IPS-18c (cell line): ENCODE measurements around the gene PTTG1IP.
"Not testable (repeated sequence)": the region's sequence is repeated elsewhere in the genome, so short reads cannot be mapped to it uniquely, and the experiment has no call there.

ENCODE experiments used
- H3K4me3 ChIP-seq: 2 replicates; pipeline ENCODE4 v1.7.0; 2013; ENCODE audit warnings: low read depth, mild to moderate bottlenecking, low read length, moderate library complexity; ENCODE audit not compliant: insufficient read depth
- H3K9me3 ChIP-seq: one replicate; pipeline ENCODE4 v1.6.1; 2013; ENCODE audit warnings: mild to moderate bottlenecking, low read length, moderate library complexity; ENCODE audit not compliant: control insufficient read depth, insufficient read depth

PTTG1IP gene

GRCh38 chr21:44890338-44890931 is 16.9 kb upstream of the PTTG1IP start:
- Histone ChIP-seq H3K4me3 (no peak overlapping the region), H3K9me3 (no peaks in the 10 kb centered on the region)

GRCh38 chr21:44889625-44890337 is 16.3 kb upstream of the PTTG1IP start:
- H3K4me3 ChIP-seq = no peak overlapping the region
- no peaks in the 10 kb centered on the region for H3K9me3 ChIP-seq

GRCh38 chr21:44888581-44889550 is 15.4 kb upstream of the PTTG1IP start:
- Histone ChIP-seq H3K9me3 (no peaks in the 10 kb centered on the region), H3K4me3 (no peak overlapping the region)

- Histone ChIP-seq H3K4me3 (no peak overlapping the region), H3K9me3 (no peaks in the 10 kb centered on the region)
These were observed 14.5 kb upstream of the PTTG1IP start for GRCh38 chr21:44887807-44888580.

GRCh38 chr21:44887126-44887806 is 13.8 kb upstream of the PTTG1IP start:
- H3K4me3 ChIP-seq = no peak overlapping the region

GRCh38 chr21:44886113-44887075 is 12.9 kb upstream of the PTTG1IP start:
- Histone ChIP-seq H3K4me3 (no peak overlapping the region), H3K9me3 (peaks cover 2% of the 10 kb centered on the region)

More at GRCh38 chr21:44887126-44887806, 13.8 kb upstream of the PTTG1IP start:
- H3K9me3 ChIP-seq = peaks cover under 1% of the 10 kb centered on the region

GRCh38 chr21:44885615-44886014 is 12.1 kb upstream of the PTTG1IP start:
- Histone ChIP-seq H3K4me3 (no peak overlapping the region), H3K9me3 (peaks cover 2% of the 10 kb centered on the region)

GRCh38 chr21:44884097-44884496 is 10.6 kb upstream of the PTTG1IP start:
- H3K4me3 ChIP-seq = no peak overlapping the region

GRCh38 chr21:44883250-44883649 is 9.8 kb upstream of the PTTG1IP start:
- H3K9me3 ChIP-seq = peaks cover 2% of the 10 kb centered on the region
- H3K4me3 ChIP-seq = no peak overlapping the region

More at GRCh38 chr21:44884097-44884496, 10.6 kb upstream of the PTTG1IP start:
- peaks cover 2% of the 10 kb centered on the region for H3K9me3 ChIP-seq

- peaks cover 2% of the 10 kb centered on the region for H3K9me3 ChIP-seq
- H3K4me3 ChIP-seq = no peak overlapping the region
These were observed 7.8 kb upstream of the PTTG1IP start for GRCh38 chr21:44881198-44881872.

- H3K9me3 ChIP-seq = peaks cover 2% of the 10 kb centered on the region
- H3K4me3 ChIP-seq = no peak overlapping the region
These were observed 7.1 kb upstream of the PTTG1IP start for GRCh38 chr21:44880405-44881197.

GRCh38 chr21:44879238-44879637 is 5.7 kb upstream of the PTTG1IP start:
- not testable (repeated sequence) for H3K4me3 ChIP-seq, H3K9me3 ChIP-seq

- H3K9me3 ChIP-seq = peaks cover 4% of the 10 kb centered on the region
- H3K4me3 ChIP-seq = no peak overlapping the region
These were observed 4.8 kb upstream of the PTTG1IP start for GRCh38 chr21:44878053-44878982.
